NCI-H748 (cell line): ENCODE data around the gene ENAH.

Experiments used
- DNase-seq: peaks from one replicate; lab custom pipeline; 2025; ENCODE audit not compliant: unreplicated experiment; lab: John Stamatoyannopoulos, UW

ENAH gene

DNA sequence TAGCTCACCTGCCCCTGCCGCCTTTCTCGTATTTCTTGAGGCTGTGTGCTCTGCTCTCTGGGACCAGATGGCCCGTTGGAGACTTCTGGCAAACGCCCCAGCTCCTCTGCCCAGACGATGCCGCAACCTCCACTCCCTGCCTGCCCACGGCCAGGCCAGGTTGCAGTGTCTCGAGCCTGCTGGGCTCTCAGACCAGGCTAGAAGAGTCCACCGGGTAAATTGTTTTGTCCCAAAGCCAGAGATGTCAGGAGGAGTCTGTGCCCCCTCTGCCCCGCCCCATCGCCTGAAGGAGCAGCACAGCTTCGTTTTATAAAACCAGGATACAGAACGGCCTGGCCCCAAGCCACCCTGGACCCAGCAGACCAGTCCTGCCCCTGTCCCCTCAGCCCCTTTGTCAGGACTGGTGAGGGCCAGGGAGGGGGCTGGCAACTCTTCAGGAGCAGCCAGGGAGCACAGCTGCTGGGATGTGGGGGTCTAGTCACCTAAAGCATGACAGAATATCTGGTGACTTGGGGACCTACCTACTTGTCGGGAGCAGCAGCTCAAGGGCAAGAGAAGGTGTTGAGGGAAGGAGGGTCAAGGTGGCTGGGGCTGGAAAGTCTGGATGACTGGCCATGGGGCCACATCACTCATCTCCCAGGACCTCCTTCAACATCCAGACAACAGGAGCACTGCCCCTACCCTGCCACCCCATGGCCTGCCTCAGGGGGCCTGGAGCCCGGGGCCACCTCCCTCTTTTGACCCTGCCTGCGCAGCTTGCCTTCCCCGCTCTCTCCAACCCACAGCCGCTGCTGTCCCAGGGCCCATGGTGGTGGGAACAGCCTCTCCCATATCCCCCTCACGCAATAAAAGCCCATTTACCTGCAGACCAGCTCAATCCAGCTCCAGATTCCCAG, 191.1 kb downstream of the ENAH start:
- peak; percentile 59 for DNase-seq

DNA sequence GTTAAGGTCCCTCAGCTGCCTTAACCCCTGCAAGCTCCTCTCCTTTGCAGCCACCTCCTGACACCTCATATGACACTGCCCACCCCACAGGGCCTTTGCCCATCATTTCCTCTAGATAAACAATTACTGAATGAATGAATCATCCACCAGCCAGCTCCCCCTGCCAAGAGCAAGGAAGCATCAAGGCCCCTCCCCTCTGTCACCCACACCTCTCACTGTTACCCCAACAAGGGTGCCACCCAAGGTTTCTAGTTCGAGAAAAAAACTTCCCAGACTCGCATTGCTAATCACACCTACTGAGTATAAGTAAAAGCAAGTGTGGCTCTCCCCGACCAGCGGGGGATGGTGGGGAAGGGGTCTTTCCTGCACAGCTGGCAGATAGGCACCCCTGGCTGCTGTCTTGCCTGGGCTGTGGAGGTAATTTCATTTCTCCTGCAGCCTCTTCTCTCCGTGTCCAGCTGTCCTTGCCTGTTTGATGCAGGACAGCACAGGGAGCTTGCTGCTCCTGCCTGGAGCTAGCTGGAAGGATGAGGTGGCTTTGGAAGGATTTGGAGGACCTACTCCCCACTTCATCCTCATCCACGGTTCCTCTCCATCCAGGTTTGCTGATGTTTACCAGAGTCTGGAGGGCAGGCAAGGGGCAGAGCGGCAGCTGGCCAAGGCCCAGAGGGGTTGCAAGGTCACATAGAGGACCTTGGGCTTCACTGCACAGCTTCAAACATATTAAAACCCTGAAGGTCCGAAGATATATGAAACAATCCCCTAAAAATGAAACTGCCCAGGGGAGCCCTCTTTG, 192.0 kb downstream of the ENAH start:
- DNase-seq: no peak

DNA sequence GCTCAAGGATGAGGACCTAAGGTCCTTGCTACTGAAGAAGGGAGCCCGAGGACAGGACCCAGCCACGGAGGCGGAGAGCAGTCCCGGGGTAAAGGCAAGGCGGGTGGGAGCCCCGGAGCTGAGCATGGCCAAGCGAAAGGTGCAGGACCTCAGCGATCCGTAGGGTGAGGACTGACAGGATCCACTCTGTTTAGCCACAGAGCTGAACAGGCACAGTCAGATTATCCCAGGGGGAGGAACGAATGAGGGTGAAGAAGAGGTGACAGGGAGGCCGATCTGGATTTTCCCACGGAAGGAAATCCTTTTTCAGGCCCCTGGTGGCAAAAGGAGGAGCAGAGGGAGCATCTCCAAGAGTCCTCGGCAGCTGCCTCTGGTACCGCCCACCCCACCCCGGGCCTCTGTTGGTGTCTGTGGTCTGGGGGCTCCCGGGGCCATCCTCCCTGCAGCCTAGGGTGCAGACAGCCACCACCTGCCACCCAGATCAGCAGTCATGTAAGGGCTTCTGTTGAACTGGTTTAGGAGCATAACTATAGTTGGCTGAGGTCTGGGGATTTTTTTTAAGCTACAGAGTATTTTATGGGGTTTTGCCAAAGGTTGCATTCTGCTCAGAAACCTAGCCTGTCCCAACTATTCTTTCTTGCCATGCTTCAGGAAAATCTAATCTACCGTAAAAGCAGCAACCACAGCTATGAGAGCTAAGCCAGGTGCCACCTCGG, 192.7 kb downstream of the ENAH start:
- DNase-seq: no peak

DNA sequence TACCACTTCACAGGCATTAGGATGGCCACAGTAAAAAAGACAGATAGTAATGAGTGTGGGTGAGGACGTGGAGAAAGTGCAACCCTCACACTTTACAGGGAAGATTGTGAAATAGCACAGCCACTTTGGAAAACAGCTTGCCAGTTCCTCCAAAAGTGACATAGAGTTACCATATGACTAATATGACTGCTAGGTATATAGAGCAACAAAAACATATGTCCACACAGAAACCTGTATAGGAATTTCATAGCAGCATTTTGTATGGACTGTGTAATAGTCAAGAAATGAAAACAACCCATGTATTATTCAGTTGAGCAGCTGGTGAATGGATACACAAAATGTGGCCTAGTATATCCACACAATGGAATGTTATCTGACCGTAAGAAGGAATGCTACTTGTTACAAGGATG, 194.7 kb downstream of the ENAH start:
- no peak for DNase-seq

DNA sequence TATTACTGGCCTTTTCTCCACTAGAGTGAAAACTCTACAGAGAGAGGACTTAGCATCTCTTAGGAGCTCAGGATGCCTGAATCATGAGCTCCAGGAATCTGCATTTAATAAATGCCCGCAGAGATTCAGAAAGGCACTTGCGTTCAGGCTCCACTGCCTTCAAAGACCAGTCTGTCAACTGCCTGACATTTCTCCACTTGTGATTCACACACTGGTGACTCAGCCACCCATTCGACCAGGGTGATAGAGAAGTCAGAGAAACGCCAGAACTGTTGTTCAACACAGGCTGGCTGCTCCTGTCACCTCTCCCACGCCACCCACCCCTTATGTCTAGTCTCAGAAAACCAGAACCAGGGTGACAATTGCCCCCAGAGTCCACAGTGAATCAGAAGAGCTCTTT, 198.2 kb downstream of the ENAH start:
- DNase-seq: peak; percentile 47

DNA sequence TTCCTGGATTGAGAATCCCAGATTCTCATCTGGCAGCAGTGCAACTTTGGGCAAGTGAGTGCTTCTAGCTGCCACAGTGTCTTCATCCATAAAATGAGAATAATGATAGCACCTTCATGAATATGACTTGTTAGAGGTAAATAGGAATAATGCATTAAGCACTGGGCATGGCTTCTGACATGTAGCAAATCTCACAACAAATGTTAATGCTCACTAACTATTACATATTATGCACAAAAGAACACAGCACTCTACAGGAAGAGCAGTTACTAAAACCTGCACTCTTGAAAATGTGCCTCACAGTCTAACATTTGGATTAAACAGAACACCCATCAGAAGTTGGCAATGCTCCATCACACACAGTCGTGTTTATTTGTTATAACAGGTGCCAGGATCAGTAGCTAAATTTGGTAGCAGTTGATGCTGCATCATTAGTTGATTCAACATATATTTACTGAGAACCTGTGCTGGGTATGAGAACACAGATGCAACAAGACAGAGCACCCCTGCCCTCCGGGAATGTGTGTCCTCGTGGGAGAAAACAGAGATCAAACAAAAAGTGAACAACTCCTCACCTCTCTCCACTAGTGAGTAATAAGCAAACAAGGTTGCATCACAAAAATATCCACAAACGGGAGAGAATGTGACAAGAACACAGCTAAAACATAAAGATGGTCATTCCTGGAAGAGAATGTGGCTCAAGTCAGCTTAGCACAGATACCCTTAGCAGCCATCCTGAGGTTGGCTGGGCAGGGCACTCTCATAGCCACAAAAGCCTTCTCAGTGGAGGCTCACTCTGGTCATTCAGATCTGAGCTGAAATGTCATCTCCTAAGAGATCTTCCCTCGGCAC, 198.9 kb downstream of the ENAH start:
- peak; percentile 87 for DNase-seq

DNA sequence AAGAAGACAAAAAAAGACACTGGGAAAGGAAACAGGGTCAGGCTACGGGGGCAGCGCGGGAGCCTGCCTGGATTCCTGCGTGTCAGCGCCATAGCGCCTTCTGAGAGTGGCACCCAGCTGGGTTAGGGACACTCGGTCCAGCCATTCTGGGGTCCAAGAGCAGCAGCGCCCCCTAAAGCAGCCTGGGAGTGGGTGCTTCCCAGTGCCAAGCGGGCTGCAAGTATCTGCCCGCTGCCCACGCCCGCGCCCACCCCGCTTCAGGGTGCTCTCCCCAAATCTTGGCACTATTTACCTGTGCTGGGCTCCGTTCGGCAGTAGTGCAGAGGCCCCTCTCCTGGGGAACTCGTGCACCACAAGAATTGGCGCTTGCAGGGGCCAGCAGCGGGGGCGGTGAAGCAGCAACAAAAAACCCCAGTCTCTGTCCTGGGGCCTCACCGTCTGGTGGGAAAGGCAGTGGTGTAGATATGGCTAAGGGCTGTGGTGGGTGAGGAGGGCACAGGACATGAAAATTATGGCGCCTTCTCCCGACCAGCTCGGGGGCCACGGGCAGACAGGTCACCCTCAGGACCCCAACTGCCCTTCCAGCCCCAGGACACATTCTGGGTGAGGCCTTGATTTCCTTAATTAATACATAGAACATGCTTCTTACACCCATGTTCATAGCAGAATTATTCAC, 200.9 kb downstream of the ENAH start:
- no peak for DNase-seq

DNA sequence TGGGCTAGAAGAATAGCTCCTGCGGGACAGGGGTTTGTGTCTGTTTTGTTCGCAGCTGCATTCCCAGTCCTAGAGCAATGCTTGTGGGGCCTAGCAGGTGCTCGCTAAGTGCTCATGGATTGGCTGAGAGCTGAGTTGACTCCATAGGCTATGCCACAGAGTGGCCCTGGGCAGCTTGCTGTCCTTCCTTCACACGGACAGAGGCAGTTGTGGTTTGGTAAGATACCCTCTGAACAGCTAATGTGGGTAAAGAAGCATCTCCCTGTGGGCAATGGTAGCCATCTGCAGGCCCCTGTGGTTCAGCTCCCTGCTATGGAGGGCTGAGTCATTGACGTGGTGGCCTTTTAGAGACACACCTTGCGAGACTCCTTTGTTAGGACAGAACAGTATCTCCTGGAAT, 201.6 kb downstream of the ENAH start:
- DNase-seq: no peak

DNA sequence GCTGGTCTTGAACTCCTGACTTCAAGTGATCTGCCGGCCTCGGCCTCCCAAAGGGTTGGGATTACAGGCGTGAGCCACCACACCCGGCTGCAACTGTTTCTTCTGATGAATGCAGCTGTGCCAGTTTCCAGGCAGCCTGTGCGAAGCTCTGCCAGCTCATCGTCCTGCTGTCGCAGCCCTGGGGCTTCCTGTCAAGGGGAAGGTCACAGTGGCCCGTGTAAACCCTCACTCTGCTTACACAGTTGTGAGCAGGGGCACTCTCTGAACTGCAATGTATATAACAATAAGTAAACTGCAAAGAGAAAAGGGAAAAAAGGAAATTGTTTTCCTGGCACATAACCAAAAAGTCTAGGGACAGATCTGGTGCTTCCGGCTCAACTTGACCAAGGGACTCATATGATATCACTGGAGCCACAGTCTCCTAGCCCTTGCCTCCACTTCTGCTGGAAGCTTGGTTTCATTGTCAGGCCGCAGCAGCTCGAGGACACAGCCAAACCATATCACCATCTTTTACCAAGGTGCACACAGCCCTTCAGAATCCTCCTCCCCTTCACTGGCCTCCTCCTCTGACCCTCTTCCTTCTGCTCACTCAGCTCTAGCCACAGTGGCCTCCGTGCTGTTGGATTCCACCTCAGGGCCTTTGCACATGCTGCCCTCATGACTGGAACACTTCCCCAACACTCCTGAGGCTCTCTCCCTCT, 202.3 kb downstream of the ENAH start:
- DNase-seq: no peak

DNA sequence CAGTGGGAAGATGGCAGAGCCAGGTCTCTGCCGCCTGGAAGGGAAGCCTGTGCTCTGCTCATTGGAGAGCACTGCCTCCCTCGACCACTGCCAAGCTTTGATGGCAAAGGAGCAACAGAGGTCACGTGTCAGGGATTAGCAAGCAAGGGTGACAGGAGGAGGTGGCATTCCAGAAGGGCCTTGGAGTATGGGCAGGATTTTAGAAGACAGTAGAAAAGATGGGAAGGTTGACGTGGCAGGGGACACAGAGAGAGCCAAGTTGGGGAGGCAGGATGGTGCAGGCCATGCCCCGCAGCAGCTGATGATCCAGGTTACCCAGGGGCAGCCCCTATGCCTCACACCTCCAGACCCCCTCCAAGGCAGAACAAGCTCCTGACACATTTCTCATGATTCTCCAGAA, 203.1 kb downstream of the ENAH start:
- DNase-seq: no peak

DNA sequence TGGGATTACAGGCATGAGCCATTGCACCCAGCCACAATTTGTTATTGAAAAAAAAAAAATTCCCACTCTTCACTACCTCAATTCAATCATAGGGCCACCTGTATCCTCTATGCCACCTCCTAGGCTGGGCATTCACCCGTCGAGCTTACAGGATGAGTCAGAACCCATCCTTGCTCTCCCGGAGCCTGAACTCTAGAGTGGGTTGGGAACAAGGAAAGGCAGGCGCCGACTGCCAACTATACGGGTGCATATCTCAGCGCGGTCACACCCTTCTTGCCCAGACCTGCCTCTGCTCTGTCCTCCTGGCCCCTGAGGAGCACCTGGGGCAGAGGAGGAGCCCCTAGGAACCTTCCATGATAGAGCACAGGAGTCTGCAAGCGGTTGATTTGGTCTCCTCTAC, 203.7 kb downstream of the ENAH start:
- DNase-seq: no peak

DNA sequence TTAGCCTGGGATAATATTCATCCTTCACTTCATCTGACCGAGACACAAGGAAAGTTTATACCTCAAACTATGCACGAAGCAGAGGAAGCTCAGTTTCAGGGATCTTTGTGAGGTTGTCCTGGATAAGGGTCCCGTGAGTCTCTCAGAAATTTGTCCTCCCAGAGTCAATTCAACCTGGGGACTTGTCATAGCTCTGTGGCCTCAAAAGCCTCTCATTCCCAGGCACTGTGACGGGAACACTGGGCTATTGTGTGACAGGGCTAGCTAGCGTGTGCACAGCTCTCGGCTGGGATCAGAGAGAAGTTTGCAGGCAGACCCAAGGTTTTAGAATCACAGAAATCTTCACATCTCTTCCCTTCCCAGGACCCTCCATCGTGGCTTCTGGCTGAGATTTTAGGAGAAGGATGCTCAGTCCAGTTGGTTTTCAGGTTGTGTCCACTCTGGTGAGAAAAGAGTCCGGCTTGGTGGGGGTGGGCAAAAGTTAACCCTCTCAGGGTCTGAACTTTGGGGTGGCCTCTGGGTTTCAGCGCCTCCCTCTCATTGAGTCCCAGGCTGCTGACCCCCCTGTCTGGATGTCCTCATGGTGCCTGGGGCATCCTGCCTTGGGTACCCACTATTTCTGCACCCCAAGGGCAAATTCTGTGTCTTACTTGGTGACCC, 204.6 kb downstream of the ENAH start:
- DNase-seq: no peak

DNA sequence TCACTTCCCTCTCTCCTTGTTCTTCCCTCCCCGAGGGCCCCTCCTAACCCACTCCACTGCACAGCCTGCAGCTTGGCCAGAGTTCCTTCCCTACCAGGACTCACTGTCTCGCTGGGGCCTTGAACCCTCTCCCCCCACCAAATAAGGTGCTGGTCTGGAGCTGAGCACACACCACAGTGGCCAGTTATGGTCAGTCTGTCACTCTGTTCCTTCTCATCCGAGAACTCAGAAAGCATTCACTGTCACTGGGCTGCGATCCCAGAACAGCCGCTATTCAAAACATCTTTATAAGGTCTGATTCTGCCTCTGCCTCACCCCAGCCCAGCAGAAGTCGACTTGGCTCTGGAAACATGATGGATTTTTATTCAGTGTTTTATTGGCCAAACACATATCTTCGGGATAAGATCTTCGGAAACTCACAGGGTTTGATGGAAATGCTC, 205.3 kb downstream of the ENAH start:
- no peak for DNase-seq

DNA sequence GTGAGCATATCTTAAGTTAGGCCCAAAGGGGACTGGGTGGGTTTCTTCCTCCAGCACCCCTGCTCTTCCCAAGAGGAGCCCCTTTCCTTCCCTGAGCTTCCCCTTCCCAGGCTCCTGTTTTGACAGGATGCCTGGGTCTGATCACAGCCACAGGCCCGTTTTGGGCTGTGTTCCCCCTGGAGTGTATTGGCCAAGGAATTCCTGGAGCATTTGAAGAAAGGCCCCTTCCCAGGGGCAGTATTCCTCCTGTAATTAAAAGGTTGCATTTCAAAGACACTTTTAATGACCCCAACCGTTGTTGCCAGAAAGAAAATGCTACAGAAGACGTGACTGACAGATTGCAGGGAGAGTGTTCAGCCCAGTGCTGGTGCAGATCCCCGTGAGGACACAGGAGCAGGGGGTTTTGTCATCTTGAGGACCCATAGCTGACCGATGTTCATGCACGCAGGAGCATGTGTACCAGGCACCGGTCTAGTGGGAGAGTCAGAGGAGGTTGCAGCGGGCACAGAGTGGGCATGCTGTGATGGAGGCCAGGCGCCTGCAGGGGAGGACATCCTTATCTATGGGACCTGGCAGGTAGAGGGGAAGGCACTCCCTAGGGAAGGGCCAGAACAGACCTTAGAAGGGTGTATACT, 205.8 kb downstream of the ENAH start:
- no peak for DNase-seq

DNA sequence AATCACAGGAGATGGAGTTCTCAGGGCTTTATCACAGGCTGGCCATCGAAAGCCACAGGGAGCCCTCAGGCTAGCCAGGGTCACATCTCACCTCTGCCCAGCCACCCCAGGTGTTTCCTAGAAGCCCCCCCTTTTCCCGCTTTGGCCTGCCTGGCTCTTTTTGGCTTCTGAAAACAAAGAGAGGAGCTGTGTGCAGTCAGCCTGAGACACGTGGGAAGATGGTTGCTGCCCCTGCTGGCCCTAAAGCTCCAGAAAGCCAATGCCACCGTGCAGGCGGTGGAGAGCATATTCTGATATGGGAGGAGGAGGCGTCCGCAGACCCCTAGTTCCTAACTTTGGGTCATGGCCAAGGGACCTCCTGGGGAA, 206.3 kb downstream of the ENAH start:
- DNase-seq: no peak

DNA sequence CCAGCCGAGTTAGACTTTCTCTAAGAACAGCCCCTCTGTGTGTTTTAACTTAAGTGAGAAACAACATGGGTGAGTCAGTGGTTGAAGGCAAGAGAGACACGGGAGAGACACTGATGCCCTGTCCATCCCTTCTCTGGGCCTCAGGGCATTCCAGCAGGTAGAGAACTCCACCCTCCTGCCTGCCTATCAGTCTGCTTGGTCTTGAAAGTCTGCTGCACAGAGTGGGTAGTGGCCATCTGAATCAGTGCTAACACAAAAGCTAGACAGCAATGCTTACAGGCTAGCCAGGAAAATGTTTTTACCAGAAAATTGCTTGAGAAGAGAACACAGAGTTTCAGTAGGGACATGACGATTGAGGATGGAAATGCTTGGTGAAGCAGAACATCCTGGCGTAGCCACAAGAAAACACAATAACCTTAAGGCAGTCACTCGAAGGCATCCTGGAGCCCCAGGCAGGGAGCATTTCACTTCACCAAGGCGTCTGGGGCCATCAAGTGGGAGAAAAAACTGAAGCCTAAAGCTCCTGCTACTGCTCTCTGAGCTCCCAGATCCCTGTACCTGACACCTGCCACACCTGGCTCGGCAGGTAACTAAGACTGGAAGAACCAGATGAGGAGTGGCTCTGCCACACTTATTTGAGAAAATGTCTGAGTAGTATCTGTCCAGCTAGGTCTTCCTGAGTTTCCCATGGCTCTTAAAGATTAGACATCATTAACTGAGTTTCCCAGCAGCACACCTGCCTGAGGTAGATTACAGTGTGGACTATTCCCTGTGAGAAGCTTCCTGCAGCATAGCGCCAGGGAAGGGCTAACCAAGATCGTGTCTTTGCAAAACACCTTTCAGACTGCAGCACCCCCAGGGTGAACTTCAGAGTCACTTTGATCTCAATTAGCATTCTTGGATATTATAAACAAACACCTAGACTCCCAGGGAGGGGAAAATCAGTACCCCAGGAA, 207.0 kb downstream of the ENAH start:
- peak; percentile 9 for DNase-seq

DNA sequence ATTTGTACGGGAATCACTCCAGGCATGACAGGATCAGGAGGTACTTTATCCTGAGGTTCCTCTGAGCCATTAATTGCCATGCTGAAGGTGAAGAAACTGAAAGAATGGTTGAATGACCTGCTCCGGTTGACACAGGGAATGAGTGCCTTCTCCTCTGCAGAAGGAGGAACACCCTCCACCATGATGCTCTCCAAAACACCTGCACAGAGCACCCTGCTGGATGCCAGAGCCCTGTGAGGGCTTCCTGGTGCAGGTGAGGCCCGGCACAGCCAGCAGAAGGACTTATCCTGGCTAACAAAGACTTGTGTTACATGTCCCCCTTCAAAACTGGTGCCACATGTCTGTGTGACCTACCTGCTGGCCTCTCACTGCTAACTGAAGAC, 210.8 kb downstream of the ENAH start:
- no peak for DNase-seq
